ENCODE results near the gene ZC2HC1B. TPM values are rescaled to one million over a fixed set of nuclear protein-coding genes. Genes with fewer than 3 reads are reported as not detected.
"Not testable (repeated sequence)": the region's sequence is repeated elsewhere in the genome, so short reads cannot be mapped to it uniquely, and the experiment has no call there.

The ZC2HC1B gene
- total RNA-seq, 1 donor from 2014 or later = not detected

- intact Hi-C loops (cut with DNase I) = no loop called here
- no peak for DNase-seq (ENCODE audit: low spot score)
- no peak for ATAC-seq
These were observed 503 bp upstream of the ZC2HC1B start for GRCh38 chr6:143863771-143864170.

GRCh38 chr6:143867236-143867635 is 3.0 kb downstream of the ZC2HC1B start:
- no peak for DNase-seq (ENCODE audit: low spot score)
- no peak for ATAC-seq
- intact Hi-C loops (cut with DNase I) = no loop called here

GRCh38 chr6:143868808-143869207 is 4.5 kb downstream of the ZC2HC1B start:
- intact Hi-C loops (cut with DNase I); ATAC-seq; DNase-seq (ENCODE audit: low spot score): not testable (repeated sequence)

- intact Hi-C loops (cut with DNase I); ATAC-seq; DNase-seq (ENCODE audit: low spot score): not testable (repeated sequence)
These were observed 7.0 kb downstream of the ZC2HC1B start for GRCh38 chr6:143871202-143871730.

GRCh38 chr6:143872201-143872600 is 7.9 kb downstream of the ZC2HC1B start:
- DNase-seq (ENCODE audit: low spot score) = no peak
- no peak for ATAC-seq

GRCh38 chr6:143873600-143873999 is 9.3 kb downstream of the ZC2HC1B start:
- DNase-seq (ENCODE audit: low spot score); intact Hi-C loops (cut with DNase I); ATAC-seq: not testable (repeated sequence)

More at GRCh38 chr6:143872201-143872600, 7.9 kb downstream of the ZC2HC1B start:
- intact Hi-C loops (cut with DNase I) = no loop called here

DNA sequence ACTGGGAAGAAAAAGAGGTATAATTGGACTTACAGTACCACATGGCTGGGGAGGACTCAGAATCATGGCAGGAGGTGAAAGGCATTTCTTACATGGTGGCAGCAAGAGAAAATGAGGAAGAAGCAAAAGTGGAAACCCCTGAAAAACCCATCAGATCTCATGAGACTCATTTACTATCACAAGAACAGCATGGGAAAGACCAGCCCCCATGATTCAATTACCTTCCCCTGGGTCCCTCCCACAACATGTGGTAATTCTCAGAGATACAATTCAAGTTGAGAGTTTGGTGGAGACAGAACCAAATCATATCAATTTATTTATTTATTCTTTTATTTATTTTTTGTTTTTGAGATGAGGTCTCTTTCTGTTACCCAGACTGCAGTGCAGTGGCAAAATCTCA is 10.2 kb downstream of the ZC2HC1B start:
- intact Hi-C loops (cut with DNase I); ATAC-seq; DNase-seq (ENCODE audit: low spot score): not testable (repeated sequence)

DNA sequence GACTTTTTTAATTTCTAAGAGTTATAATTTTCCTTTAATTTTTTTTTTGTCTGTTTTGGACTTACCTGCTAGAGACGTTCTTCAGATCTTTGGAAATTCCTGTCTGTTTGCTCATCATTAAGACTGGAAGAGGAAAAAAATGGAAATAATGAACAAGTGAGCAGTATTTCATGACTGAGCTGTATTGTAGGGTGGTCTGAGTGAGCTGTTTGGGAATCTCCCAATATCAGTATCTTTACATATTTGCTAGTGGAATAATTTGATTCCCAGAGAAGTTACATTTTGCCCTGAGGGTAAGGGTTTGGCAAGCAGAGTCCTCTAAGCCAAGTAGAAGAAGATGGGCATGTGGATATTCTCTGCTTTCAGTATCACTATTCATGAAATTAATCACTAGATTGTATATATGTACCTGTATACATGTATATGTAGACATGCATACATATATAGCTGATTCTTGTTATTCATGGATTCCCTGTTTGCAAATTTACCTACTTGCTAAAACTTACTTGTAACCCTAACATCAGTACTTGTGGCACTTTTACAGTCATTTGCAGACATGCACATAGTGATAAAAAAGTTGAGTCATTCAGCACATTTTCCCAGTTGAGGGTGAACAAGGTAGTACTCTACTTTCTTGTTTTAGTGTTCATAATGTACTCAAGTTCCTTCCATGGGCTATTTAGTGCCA is 13.5 kb downstream of the ZC2HC1B start:
- no peak for DNase-seq (ENCODE audit: low spot score)
- no peak for ATAC-seq

DNA sequence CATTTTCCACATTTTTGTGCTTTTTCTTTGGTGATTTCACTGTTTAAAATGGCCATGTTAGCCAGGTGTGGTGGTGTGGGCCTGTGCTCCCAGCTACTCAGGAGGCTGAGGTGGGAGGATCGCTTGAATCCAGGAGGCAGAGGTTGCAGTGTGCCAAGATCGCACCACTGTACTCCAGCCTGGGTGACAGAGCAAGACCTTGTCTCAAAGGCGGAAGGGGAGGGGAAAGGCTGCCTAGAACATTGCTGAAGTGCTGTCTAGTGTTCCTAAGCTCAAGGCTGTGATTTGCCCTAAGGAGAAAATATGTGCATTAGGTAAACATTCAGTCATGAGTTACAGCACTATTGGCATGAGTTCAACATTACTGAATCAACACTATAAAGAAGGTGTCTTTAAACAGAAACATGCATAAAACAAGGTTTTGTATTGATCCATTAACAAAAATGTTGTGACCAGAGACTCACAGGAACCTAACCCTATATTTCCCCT is 14.0 kb downstream of the ZC2HC1B start:
- DNase-seq (ENCODE audit: low spot score) (no peak), ATAC-seq (no peak)
- intact Hi-C loops (cut with DNase I) = no loop called here

More for the DNA sequence above, 13.5 kb downstream of the ZC2HC1B start:
- intact Hi-C loops (cut with DNase I) = no loop called here

DNA sequence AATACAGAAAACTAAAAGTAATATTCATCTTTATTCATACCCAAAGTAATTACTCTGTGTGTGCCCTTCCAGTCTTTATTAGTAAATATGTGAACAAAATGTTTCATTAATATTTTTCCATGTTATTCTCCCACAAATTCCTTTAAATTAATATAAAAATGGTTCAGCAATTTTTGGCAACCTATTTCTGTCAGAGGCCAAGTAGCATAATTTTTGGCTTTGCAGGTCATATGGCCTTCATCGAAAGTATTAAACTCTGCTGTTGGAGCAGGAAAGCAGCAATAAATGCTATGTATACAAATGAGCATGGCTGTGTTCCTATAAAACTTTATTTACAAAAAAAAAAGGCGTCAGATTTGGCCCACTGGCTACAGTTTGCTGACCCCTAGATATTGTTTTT is 16.1 kb downstream of the ZC2HC1B start:
- intact Hi-C loops (cut with DNase I) = no loop called here
- ATAC-seq (no peak), DNase-seq (ENCODE audit: low spot score) (no peak)

GRCh38 chr6:143882401-143882930 is 18.2 kb downstream of the ZC2HC1B start:
- ATAC-seq (no peak), DNase-seq (ENCODE audit: low spot score) (no peak)
- intact Hi-C loops (cut with DNase I) = no loop called here

GRCh38 chr6:143884216-143884900 is 20.1 kb downstream of the ZC2HC1B start:
- intact Hi-C loops (cut with DNase I) = no loop called here

DNA sequence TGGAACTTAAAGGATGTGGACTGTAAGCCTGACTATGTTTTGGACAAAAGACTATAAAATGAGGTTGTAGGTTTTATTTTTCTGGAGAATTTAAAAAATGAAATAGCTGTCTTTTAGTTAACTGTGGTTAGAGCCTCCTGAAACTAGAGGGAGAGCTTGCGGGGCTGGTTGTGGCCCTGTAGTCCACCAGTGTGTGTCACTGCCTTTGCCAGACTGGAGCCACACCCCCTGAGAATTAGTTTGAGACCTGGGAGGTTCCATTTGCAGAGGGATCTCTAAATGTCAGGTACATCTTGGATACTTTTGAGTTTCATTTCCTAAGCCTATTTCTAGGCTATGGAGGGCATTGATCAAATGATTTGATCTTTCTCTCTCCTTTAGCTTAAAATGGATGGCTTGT is 20.8 kb downstream of the ZC2HC1B start:
- intact Hi-C loops (cut with DNase I) = no loop called here
- DNase-seq (ENCODE audit: low spot score) = no peak

More at GRCh38 chr6:143884216-143884900, 20.1 kb downstream of the ZC2HC1B start:
- ATAC-seq (no peak), DNase-seq (ENCODE audit: low spot score) (no peak)

DNA sequence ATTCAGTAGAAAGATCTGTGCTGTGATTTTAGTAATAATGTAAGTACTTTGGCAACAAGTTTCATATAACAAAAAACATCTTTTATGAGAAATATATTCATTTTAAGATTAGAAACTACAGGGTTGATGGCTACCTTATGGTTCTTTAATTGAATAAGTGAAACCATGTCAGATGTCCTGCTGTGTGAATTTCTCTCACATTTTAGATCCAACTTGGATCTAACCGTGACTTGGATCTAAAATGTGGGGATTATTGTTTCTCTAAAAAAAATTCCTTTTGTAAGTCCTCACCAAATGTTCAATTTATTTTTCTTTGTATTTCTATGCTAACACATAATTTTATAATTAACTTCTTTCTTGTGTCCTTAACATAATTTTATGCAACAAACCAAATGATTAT is 30.4 kb downstream of the ZC2HC1B start:
- DNase-seq (ENCODE audit: low spot score) = no peak
- intact Hi-C loops (cut with DNase I) = no loop called here
- no peak for ATAC-seq

More for the DNA sequence above, 20.8 kb downstream of the ZC2HC1B start:
- ATAC-seq = no peak

DNA sequence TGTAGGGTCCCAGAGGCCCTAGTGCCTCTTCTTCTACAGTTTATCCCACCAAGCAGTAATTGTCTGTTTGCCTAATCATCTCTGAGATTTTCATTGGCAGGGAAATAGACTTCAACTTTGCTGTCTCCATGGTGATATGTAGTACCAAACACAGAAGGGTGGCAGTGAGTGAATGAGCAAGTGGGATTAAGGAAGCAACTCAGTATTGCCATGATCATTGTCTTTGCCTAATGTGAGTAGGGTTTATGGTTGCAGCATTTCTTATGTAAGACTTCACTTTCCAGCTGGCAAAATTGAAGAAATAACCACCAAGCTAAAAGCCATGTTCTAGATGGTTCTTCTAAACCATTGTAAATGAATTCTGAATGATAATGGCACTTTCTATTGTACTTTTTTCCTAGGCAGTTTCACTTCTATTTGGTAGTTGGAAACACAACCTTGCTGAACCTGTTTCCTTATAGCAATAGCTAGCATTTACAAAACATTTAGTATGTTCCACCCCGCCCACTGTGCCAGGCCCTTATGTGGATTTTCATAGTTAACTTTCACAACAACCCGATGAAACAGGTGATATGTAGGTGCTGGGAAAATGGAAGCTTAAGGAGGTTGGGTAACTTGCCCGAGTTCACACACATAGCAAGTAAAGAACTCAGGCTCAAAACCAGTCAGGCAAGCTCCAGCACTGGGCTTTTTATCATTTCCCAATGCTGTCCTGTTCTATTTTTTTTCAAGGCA is 32.0 kb downstream of the ZC2HC1B start:
- DNase-seq (ENCODE audit: low spot score) (no peak), ATAC-seq (no peak)
- intact Hi-C loops (cut with DNase I) = no loop called here

- ATAC-seq = no peak
- intact Hi-C loops (cut with DNase I) = no loop called here
These were observed 36.1 kb downstream of the ZC2HC1B start for GRCh38 chr6:143900358-143900757.

GRCh38 chr6:143901885-143902750 is 37.8 kb downstream of the ZC2HC1B start:
- DNase-seq (ENCODE audit: low spot score) = peak; percentile 62
- intact Hi-C loops (cut with DNase I) = no loop called here
- ATAC-seq = peak; percentile 92

More at GRCh38 chr6:143900358-143900757, 36.1 kb downstream of the ZC2HC1B start:
- no peak for DNase-seq (ENCODE audit: low spot score)

- DNase-seq (ENCODE audit: low spot score) = no peak
- ATAC-seq = peak; percentile 34
- intact Hi-C loops (cut with DNase I) = no loop called here
These were observed 38.6 kb downstream of the ZC2HC1B start for GRCh38 chr6:143902827-143903226.
